GM18867 (cell line): ENCODE results near the gene MEIS2.

Source experiments
- ATAC-seq: cut with Tn5 transposase; IDR thresholded peaks from one replicate; pipeline ENCODE4 v1.9.1; 2021; ENCODE audit warnings: mild to moderate bottlenecking, moderate library complexity; ENCODE audit not compliant: unreplicated experiment

MEIS2 gene

GRCh38 chr15:37112971-37113670 lies 12.8 kb upstream of the MEIS2 start:
- no peak for ATAC-seq

DNA sequence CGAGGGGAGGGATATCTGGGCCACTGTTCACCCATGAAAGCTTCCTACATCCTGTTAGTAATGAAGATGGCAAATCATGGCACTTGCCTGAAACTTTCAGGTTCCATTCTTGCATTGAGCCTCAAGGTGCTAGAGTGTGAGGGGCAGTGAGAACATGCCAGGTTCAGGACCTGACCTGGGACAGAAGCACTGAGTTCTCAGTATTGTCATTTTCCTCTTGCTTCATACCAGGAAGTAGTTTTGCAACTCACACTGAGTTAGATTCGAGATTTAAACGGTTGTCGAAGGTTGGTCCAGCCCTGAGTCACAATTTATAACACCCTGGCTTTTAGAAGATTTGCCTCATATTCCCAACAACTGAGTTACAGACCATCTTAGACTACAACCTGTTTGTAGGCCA lies 11.8 kb upstream of the MEIS2 start:
- ATAC-seq = no peak

DNA sequence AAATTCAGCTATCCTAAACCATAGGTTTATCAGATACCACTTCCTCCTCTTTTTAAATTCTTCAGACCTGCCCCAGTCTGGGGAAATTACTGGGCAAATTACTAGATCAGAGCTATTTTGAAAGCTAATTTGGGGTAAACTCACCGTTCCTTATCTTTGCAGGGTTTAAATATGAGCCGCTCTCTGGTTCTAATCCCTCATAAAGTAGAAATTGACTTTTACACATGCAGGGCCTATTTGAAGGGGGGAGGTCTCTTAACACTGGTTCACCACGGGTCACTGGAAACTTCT lies 11.0 kb upstream of the MEIS2 start:
- ATAC-seq = no peak

DNA sequence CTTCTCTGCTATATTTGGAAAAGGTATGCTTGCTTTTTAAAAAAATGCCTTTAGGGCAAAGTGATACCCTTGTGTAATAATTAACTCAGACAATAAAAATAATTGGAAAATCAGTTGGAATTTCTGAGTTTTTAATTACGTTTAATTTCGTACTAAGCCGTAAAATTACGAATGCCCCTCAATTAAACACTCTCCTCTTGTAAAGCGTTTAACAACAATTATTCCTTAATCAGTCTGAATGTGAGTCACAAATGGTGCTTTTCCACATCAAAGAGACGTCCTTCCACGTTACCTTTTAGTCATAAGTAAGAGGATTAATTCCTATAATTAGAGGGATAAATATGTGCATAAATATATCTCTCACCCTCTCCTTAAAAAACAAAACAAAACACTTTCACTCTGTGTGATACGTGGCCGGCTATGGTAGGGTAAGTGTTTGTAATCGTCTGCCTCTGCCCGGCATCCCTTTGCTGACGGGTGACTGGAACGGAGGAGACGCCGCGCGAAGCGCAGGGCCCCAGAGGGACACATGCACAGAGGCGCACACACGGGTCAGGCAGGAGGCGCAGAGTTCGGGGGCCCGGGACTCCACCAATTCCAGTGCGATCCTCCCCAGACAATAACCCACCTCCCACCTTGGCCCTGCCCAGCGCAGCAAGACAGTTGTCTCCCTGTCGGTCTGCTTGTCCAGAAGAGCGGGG lies 9.7 kb upstream of the MEIS2 start:
- ATAC-seq = peak; percentile 42

- ATAC-seq = no peak
Measured at GRCh38 chr15:37109168-37109871, 9.0 kb upstream of the MEIS2 start.

GRCh38 chr15:37108381-37109167 lies 8.2 kb upstream of the MEIS2 start:
- ATAC-seq = no peak

- ATAC-seq = no peak
Measured at GRCh38 chr15:37107744-37108380, 7.5 kb upstream of the MEIS2 start.

DNA sequence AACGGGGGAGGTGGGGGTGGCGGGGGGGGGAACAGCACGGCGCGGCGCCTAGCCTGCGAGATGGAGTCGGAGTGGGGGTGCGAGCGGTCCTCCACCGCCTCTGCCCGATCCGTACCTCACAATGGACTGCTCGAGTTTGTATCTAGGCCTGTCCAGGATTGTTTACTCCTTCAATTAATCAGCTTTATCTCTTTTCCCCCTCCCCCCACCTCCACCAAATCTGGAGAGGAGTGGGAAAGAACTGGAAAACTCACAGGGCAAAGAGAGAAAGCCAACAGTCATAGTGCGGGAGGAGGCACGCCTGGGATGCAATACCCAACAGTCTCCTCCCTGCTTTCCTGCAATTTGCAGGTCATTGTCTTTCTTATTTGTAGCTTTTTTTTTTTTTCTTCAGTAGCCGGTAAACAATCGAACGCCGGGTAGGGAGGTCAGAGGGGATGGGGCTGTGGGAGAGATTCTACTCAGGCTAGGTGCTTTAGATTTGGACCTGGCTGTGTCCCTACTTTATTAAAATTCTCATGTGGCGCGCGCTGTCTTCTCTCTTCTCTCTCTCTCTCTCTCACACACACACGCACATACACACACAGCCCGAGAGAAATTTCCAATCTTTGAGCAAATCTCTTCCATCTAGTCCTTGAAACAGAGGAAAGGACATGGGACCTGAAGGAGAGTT lies 6.9 kb upstream of the MEIS2 start:
- ATAC-seq = no peak

DNA sequence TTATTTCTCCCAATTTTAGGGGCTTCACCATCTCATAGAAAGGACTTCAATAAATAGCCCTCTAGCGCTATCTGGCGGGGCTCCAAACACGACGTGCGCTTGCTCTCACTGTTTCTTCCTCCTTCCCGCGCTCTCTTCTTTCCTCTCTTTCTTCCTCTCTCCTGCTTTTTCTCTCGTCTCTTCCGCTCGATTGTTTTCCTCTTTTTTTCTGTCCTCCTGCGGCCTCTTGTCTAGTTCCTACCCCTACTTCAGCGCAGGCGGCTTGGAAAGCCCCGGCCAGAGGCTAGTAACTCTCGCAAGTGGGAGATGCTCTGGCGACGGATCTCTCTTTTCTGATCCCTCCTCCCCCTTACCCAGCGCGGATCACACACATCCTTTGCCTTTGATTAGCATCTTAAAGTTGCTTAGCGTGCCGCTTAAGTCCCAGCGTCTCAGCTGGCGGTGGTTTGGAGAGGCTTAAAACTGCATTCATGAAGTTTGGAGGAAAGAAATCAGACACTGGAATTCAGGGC lies 6.2 kb upstream of the MEIS2 start:
- no peak for ATAC-seq

GRCh38 chr15:37105889-37106288 lies 5.5 kb upstream of the MEIS2 start:
- ATAC-seq = no peak

- ATAC-seq = no peak
Measured at GRCh38 chr15:37105029-37105428, 4.7 kb upstream of the MEIS2 start.

DNA sequence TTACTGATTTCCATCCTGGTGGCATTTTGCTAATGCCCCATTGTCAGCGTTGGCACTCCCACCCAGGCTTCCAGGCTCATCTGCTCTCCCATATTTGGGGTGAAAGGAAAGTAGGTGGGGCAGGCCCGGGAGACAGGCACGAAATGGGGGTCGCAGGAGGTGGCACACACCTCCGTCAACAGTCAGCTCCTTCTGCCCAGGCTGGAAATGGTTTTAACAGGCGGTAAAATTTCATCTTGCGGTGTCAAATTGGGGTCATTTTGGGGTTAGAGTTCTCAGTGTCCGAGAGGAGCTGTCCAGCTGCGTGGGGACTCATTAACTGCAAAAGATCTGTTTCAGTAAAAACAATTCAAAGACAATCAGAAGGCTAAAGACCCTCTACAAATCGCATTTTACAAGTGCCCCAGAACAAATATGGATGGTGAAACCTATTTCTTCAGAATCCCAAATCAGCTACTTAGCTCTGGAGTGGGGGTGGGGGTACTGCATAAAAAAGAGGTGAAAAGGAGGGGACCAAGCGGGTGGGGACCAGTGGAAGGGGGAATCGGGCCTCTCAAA lies 4.2 kb upstream of the MEIS2 start:
- ATAC-seq = no peak

- ATAC-seq = no peak
Measured at GRCh38 chr15:37103475-37104423, 3.4 kb upstream of the MEIS2 start.

- no peak for ATAC-seq
Measured at GRCh38 chr15:37103163-37103435, 2.8 kb upstream of the MEIS2 start.

GRCh38 chr15:37102305-37103162 lies 2.2 kb upstream of the MEIS2 start:
- ATAC-seq = no peak

DNA sequence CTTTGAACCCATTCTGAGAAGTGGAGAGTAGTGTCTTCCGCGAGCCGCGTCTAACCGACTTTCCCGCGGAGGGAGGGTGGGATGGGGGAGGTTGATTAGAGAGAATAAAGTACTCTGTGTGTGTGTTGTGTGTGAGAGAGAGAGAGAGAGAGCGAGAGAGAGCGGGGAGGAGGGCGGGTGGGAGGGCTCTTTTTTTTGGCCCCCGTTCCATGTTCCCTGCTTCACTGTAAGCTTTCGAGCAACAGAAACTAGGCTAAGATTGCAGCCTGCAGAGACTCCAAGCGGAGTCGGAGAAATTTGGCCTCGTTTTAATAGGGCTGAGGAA lies 1.6 kb upstream of the MEIS2 start:
- ATAC-seq = no peak

GRCh38 chr15:37100966-37101215 lies 542 bp upstream of the MEIS2 start:
- ATAC-seq = peak; percentile 17

- no peak for ATAC-seq
Measured at GRCh38 chr15:37099319-37100108, 835 bp downstream of the MEIS2 start.
